SK-N-MC (cell line): ENCODE measurements around the gene AMBP.

ENCODE experiments used
- EZH2 ChIP-seq: fragments of 200-600 bp; sonication (generic); IDR thresholded peaks from one replicate; pipeline ENCODE4 v1.6.1; 2017; ENCODE audit warnings: antibody characterized with exemption
- FOXP2 ChIP-seq: optimal IDR thresholded peaks from 2 replicates; pipeline ENCODE3; 2011; ENCODE audit warnings: mild to moderate bottlenecking, moderate library complexity; ENCODE audit not compliant: insufficient read depth; ENCODE audit errors: extremely low read length, control extremely low read depth
- POLR2AphosphoS5 ChIP-seq: IDR thresholded peaks from 2 replicates; pipeline ENCODE4 v1.6.1; 2012; ENCODE audit warnings: mild to moderate bottlenecking, low read depth, low read length, borderline replicate concordance

- TF ChIP-seq EZH2, result no peak
- TF ChIP-seq POLR2AphosphoS5, result no peak
- TF ChIP-seq FOXP2, result no peak
Observed at GRCh38 chr9:114117996-114118830, 40.1 kb upstream of the AMBP start.
